AG04449 (cell line): ENCODE results near the gene NID2.

Experiments used
- CTCF ChIA-PET: fragments of 350-600 bp; formaldehyde crosslinking; extraction: SDS; loops from one replicate; lab custom pipeline; 2021; ENCODE audit warnings: antibody characterized with exemption; lab: Yijun Ruan, JAX
- POLR2A ChIA-PET: fragments of 400-600, 350-600 bp; formaldehyde crosslinking; extraction: SDS; loops from one replicate; lab custom pipeline; 2020; ENCODE audit warnings: antibody characterized with exemption, inconsistent platforms; lab: Yijun Ruan, JAX
- DNase-seq: peaks from one replicate; pipeline ENCODE4 v3.0.0-alpha.2; 2010; ENCODE audit warnings: low read depth, low spot score
- H3K4me3 ChIP-seq: 2 replicates; pipeline ENCODE4 v1.5.1; 2011; ENCODE audit warnings: low read depth, mild to moderate bottlenecking, control low read depth, low read length
- CTCF ChIP-seq: IDR thresholded peaks from one replicate; pipeline ENCODE4 v1.5.1; 2011; ENCODE audit warnings: mild to moderate bottlenecking, moderate library complexity, low read length, control low read depth, inconsistent platforms; ENCODE audit not compliant: insufficient read depth; ENCODE audit errors: missing control alignments

NID2 gene

DNA sequence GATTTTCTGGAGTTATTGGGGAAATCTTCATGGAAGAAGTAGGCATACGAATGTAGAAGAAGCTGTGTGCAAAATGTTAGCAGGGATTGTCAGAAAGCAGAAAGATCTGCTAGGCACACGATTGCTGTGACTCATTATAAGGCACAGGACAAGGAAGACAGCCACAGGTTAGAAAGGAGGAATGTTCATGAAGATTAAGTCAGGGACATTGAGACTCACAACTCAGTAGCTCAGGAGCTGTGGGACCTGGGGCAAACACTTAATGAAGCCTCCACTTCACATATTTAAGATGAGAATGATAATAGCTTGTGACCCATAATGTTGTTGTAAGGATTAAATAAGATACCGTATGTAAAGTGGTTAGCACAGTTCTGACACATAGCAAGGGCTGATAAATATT, 106.1 kb downstream of the NID2 start:
- TF ChIP-seq CTCF, result no peak
- ChIA-PET POLR2A (no interaction called here), CTCF (interaction anchor here (0.9 to 12.0 kb wide), 5 partner anchors 11 to 168 kb away, joined by 3 to 143 read pairs (median 3); no protein-coding TSS in a partner anchor)
- no peak for DNase-seq
- no peak overlapping the region for H3K4me3 ChIP-seq

DNA sequence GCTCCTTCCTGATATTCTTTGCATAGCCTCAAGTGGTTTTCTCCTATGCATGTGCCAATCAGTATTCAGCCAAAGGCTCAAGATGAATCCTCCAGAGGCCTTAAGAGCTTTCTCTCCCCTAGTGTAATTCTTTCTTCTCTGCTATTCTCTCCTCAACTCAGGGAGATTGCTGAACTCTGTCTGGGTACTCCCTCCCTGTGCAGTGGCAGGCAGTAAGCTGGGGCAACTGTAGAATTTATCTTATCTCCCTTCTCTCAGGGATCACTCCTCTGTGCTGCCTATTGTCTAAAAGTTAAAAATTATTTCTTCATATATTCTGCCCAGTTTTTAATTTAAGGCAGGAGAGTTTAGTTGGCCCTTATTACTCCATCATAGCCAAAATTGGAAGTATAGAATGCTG, 108.0 kb downstream of the NID2 start:
- H3K4me3 ChIP-seq, result no peak overlapping the region
- no peak for TF ChIP-seq CTCF
- DNase-seq, result no peak
- CTCF ChIA-PET, result interaction anchor here (12.0 kb wide), 1 partner anchor 18 kb away, joined by 143 read pairs; no protein-coding TSS in a partner anchor
- POLR2A ChIA-PET, result no interaction called here

- ChIA-PET CTCF (interaction anchor here (2.5 kb wide), 1 partner anchor 19 kb away, joined by 16 read pairs; no protein-coding TSS in a partner anchor), POLR2A (no interaction called here)
- no peak for TF ChIP-seq CTCF
- no peak overlapping the region for H3K4me3 ChIP-seq
- no peak for DNase-seq
These were observed 108.9 kb downstream of the NID2 start for GRCh38 chr14:51959928-51960327.

DNA sequence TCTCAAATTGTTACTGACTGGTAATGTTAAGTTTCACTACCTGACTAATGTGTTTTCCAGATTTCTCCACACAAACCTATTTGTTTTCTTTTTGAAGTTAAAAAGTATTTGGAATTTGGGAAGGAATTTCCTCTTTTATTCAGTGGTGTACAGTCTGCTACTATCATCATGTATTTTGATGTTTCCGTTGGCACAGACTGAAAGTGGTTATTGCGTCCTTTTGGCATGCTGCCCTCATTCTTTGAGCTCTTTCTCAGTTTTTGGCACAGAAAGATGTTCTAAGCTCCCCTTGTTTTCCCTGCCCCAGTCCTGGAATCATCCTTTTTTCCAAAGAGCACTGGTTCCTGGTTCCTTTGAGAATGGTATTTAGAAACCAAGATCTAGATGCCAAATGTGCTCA, 110.9 kb downstream of the NID2 start:
- POLR2A ChIA-PET, result interaction anchor here (0.6 kb wide), 1 partner anchor 28 kb away, joined by 3 read pairs; no protein-coding TSS in a partner anchor
- no peak for DNase-seq
- CTCF ChIA-PET, result interaction anchor here (2.5 kb wide), 1 partner anchor 21 kb away, joined by 16 read pairs; no protein-coding TSS in a partner anchor
- H3K4me3 ChIP-seq, result no peak overlapping the region
- TF ChIP-seq CTCF, result no peak
